ENCODE measurements around the gene NFYB.

NFYB gene

GRCh38 chr12:104133321-104133720 lies 4.7 kb downstream of the NFYB start:
- H3K4me3 ChIP-seq (ENCODE audit: low read depth, low read length), result no peak overlapping the region
- TF ChIP-seq CTCF (IDR thresholded peaks at IDR 0.05; ENCODE audit: borderline replicate concordance, insufficient read depth, low read depth, low read length), result no peak

- H3K4me3 ChIP-seq (ENCODE audit: low read depth, low read length), result no peak overlapping the region
- TF ChIP-seq CTCF (IDR thresholded peaks at IDR 0.05; ENCODE audit: borderline replicate concordance, insufficient read depth, low read depth, low read length), result no peak
Measured at GRCh38 chr12:104132351-104132956, 5.6 kb downstream of the NFYB start.

GRCh38 chr12:104131609-104132008 lies 6.4 kb downstream of the NFYB start:
- H3K4me3 ChIP-seq (ENCODE audit: low read depth, low read length), result no peak overlapping the region
- no peak for TF ChIP-seq CTCF (IDR thresholded peaks at IDR 0.05; ENCODE audit: borderline replicate concordance, insufficient read depth, low read depth, low read length)

- H3K4me3 ChIP-seq (ENCODE audit: low read depth, low read length), result no peak overlapping the region
- TF ChIP-seq CTCF (IDR thresholded peaks at IDR 0.05; ENCODE audit: borderline replicate concordance, insufficient read depth, low read depth, low read length), result no peak
Measured at GRCh38 chr12:104130760-104131159, 7.2 kb downstream of the NFYB start.

- H3K4me3 ChIP-seq (ENCODE audit: low read depth, low read length), result no peak overlapping the region
- no peak for TF ChIP-seq CTCF (IDR thresholded peaks at IDR 0.05; ENCODE audit: borderline replicate concordance, insufficient read depth, low read depth, low read length)
Measured at GRCh38 chr12:104126548-104126947, 11.5 kb downstream of the NFYB start.

- no peak overlapping the region for H3K4me3 ChIP-seq (ENCODE audit: low read depth, low read length)
- TF ChIP-seq CTCF (IDR thresholded peaks at IDR 0.05; ENCODE audit: borderline replicate concordance, insufficient read depth, low read depth, low read length), result no peak
Measured at GRCh38 chr12:104122298-104122697, 15.7 kb downstream of the NFYB start.

- H3K4me3 ChIP-seq (ENCODE audit: low read depth, low read length), result no peak overlapping the region
- TF ChIP-seq CTCF (IDR thresholded peaks at IDR 0.05; ENCODE audit: borderline replicate concordance, insufficient read depth, low read depth, low read length), result no peak
Measured at GRCh38 chr12:104121001-104121400, 17.0 kb downstream of the NFYB start.
